Smooth muscle cell (in vitro differentiated cells): ENCODE measurements around the gene NPTX1. TPM values are rescaled to one million over a fixed set of nuclear protein-coding genes. Genes with fewer than 3 reads are reported as not detected.
A peak's percentile ranks its signal among the peaks of the same experiment; 100 is the strongest.

Experiments used
- DNase-seq: peaks from one replicate; lab custom pipeline; 2025; ENCODE audit not compliant: unreplicated experiment; lab: John Stamatoyannopoulos, UW
- H2AFZ ChIP-seq: fragments of 200-600 bp; sonication (generic); 2 replicates; pipeline ENCODE4 v1.6.0; 2016; ENCODE audit warnings: antibody characterized with exemption, low read depth, mild to moderate bottlenecking
- H3F3A ChIP-seq: fragments of 200-600 bp; sonication (generic); 2 replicates; pipeline ENCODE4 v1.6.0; 2017; ENCODE audit warnings: antibody characterized with exemption, low read depth
- H3K27ac ChIP-seq: fragments of 200-600 bp; sonication (generic); 2 replicates; pipeline ENCODE4 v1.5.1; 2016; ENCODE audit warnings: low read depth, mild to moderate bottlenecking
- H3K27me3 ChIP-seq: fragments of 200-600 bp; sonication (generic); 2 replicates; pipeline ENCODE4 v1.6.1; 2016; ENCODE audit warnings: low read depth, mild to moderate bottlenecking
- H3K36me3 ChIP-seq: fragments of 200-600 bp; sonication (generic); 2 replicates; pipeline ENCODE4 v1.5.1; 2016; ENCODE audit warnings: low read depth
- H3K4me1 ChIP-seq: fragments of 200-600 bp; sonication (generic); 2 replicates; pipeline ENCODE4 v1.5.1; 2016; ENCODE audit warnings: low read depth
- H3K4me2 ChIP-seq: fragments of 200-600 bp; sonication (generic); 2 replicates; pipeline ENCODE4 v1.6.0; 2016; ENCODE audit warnings: mild to moderate bottlenecking
- H3K4me3 ChIP-seq: fragments of 200-600 bp; sonication (generic); 2 replicates; pipeline ENCODE4 v1.5.1; 2016; ENCODE audit warnings: mild to moderate bottlenecking
- H3K79me2 ChIP-seq: fragments of 200-600 bp; sonication (generic); 2 replicates; pipeline ENCODE4 v1.6.0; 2016; ENCODE audit warnings: low read depth, mild to moderate bottlenecking
- H3K9ac ChIP-seq: fragments of 200-600 bp; sonication (generic); 2 replicates; pipeline ENCODE4 v1.6.0; 2016; ENCODE audit warnings: low read depth
- H3K9me3 ChIP-seq: fragments of 200-600 bp; sonication (generic); replicated peaks from 2 replicates; pipeline ENCODE4 v1.5.1; 2016; ENCODE audit warnings: low read depth
- H4K20me1 ChIP-seq: fragments of 200-600 bp; sonication (generic); 2 replicates; pipeline ENCODE4 v1.6.0; 2016; ENCODE audit warnings: low read depth
- CTCF ChIP-seq: fragments of 200-600 bp; sonication (generic); IDR thresholded peaks from 2 replicates; pipeline ENCODE4 v1.5.1; 2017; ENCODE audit warnings: borderline replicate concordance, mild to moderate bottlenecking, antibody characterized with exemption; ENCODE audit not compliant: insufficient read depth, poor library complexity, severe bottlenecking
- WGBS: methylation state at CpG from one replicate; pipeline ENCODE4 v1.1.7; 2016; ENCODE audit warnings: low lambda C conversion rate; 5-methylcytosine and 5-hydroxymethylcytosine counted together
- polyA plus RNA-seq: library from polyadenylated mRNA; unstranded; fragments of >200 nt; fragmentation: Nextera tagmentation; extraction: Ambion mirVana; gene quantifications from 2 replicates; pipeline ENCODE4 v1.2.1, GENCODE V29; 2016
- total RNA-seq: library from RNA; depleted of rRNA; stranded (reverse); fragments of >200 nt; gene quantifications from 2 replicates; pipeline ENCODE4 v1.2.3, GENCODE V29; 2014

The NPTX1 gene
- total and polyA plus RNA-seq, 2 experiments from 2014 or later, result 1.8 to 5.9 TPM

- H3K9me3 ChIP-seq, result no peaks in the 10 kb centered on the region
- H3K36me3 ChIP-seq, result no peaks in the 10 kb centered on the region
- H2AFZ ChIP-seq, result no peak overlapping the region
- H3K4me3 ChIP-seq, result no peak overlapping the region
- H3F3A ChIP-seq, result no peaks in the 10 kb centered on the region
- peaks cover 14% of the 10 kb centered on the region for H3K27me3 ChIP-seq
- H3K79me2 ChIP-seq, result no peaks in the 10 kb centered on the region
- H3K9ac ChIP-seq, result no peak overlapping the region
- no peak overlapping the region for H3K27ac ChIP-seq
- H4K20me1 ChIP-seq, result no peaks in the 10 kb centered on the region
- TF ChIP-seq CTCF, result no peak
- H3K4me2 ChIP-seq, result peak overlapping the region; percentile 22
- 87% methylated on average over 15 of the region's 15 CpGs for WGBS
- H3K4me1 ChIP-seq, result peaks cover 9% of the 10 kb centered on the region
- DNase-seq, result no peak
These were observed 19.1 kb downstream of the NPTX1 start for GRCh38 chr17:80457236-80457856.

- Histone ChIP-seq H3K36me3 (no peaks in the 10 kb centered on the region), H3K27ac (no peak overlapping the region), H3F3A (no peaks in the 10 kb centered on the region), H3K4me3 (no peak overlapping the region), H3K4me1 (peaks cover 9% of the 10 kb centered on the region), H3K79me2 (no peaks in the 10 kb centered on the region), H4K20me1 (no peaks in the 10 kb centered on the region), H3K9me3 (no peaks in the 10 kb centered on the region), H3K27me3 (peaks cover 14% of the 10 kb centered on the region), H3K9ac (no peak overlapping the region), H3K4me2 (peak overlapping the region; percentile 22), H2AFZ (no peak overlapping the region)
- TF ChIP-seq CTCF, result no peak
- 73% methylated on average over 21 of the region's 21 CpGs for WGBS
- DNase-seq, result no peak
These were observed 19.8 kb downstream of the NPTX1 start for GRCh38 chr17:80456465-80457235.

GRCh38 chr17:80455784-80456183, 20.6 kb downstream of the NPTX1 start:
- Histone ChIP-seq H2AFZ (no peak overlapping the region), H3K9me3 (no peaks in the 10 kb centered on the region), H3K79me2 (no peaks in the 10 kb centered on the region), H3K4me2 (peak overlapping the region; percentile 91), H3K9ac (no peak overlapping the region), H3K27ac (peak overlapping the region; percentile 99), H3K36me3 (no peaks in the 10 kb centered on the region), H3K4me3 (peak overlapping the region; percentile 71), H3F3A (no peaks in the 10 kb centered on the region), H3K4me1 (peaks cover 9% of the 10 kb centered on the region), H4K20me1 (no peaks in the 10 kb centered on the region), H3K27me3 (peaks cover 11% of the 10 kb centered on the region)
- no peak for DNase-seq
- WGBS, result 80% methylated on average over 4 of the region's 4 CpGs
- no peak for TF ChIP-seq CTCF

- H3F3A ChIP-seq, result no peaks in the 10 kb centered on the region
- H3K9me3 ChIP-seq, result no peaks in the 10 kb centered on the region
- H3K4me3 ChIP-seq, result peak overlapping the region; percentile 71
- no peak for TF ChIP-seq CTCF
- peak overlapping the region; percentile 60 for H2AFZ ChIP-seq
- peaks cover 9% of the 10 kb centered on the region for H3K4me1 ChIP-seq
- peak overlapping the region; percentile 98 for H3K9ac ChIP-seq
- H3K27me3 ChIP-seq, result peaks cover 8% of the 10 kb centered on the region
- WGBS, result 7% methylated on average over 19 of the region's 20 CpGs
- H3K4me2 ChIP-seq, result peak overlapping the region; percentile 91
- no peaks in the 10 kb centered on the region for H4K20me1 ChIP-seq
- no peak for DNase-seq
- H3K79me2 ChIP-seq, result no peaks in the 10 kb centered on the region
- no peaks in the 10 kb centered on the region for H3K36me3 ChIP-seq
- peak overlapping the region; percentile 99 for H3K27ac ChIP-seq
These were observed 21.1 kb downstream of the NPTX1 start for GRCh38 chr17:80455336-80455710.
